Measurements from ENCODE around the gene FAM222B.
"Not testable (repeated sequence)": the region's sequence is repeated elsewhere in the genome, so short reads cannot be mapped to it uniquely, and the experiment has no call there.

The FAM222B gene

DNA sequence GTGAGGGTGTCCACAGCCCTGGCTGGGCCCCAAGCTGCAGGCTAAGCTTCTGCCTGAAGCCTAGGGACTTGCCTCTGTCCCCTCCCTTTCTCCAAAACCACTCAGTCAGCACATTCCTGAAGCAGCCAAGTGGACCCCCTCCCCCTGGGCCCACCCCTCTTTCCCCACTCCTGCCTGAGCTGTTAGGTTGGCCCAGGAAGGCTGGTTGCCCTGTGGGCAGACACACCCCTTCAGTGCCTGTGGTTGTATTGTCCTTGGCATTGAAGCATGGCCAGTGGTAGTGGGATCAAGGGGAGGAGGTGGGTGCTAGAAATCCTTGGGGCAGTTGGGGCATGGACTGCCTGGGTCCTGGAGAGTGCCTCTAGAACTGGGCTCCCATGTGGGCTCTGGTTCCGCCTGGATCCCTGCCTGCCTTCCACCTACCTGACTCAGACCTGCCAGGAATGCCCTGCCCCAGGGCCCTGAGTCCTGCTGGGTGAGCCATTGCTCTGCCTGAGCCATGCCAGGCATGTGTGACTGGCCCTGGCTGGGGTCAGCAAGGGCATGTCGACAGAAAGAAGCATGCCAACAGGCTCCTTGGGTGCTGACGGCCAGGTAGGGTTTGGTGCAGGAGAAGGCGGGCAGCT is 96.7 kb downstream of the FAM222B start:
- DNase-seq (ENCODE audit: low read depth): no peak

- no peak for DNase-seq (ENCODE audit: low read depth)
Observed at GRCh38 chr17:28744972-28745785, 97.4 kb downstream of the FAM222B start.

GRCh38 chr17:28744104-28744971 is 98.3 kb downstream of the FAM222B start:
- DNase-seq (ENCODE audit: low read depth): peak; percentile 49

DNA sequence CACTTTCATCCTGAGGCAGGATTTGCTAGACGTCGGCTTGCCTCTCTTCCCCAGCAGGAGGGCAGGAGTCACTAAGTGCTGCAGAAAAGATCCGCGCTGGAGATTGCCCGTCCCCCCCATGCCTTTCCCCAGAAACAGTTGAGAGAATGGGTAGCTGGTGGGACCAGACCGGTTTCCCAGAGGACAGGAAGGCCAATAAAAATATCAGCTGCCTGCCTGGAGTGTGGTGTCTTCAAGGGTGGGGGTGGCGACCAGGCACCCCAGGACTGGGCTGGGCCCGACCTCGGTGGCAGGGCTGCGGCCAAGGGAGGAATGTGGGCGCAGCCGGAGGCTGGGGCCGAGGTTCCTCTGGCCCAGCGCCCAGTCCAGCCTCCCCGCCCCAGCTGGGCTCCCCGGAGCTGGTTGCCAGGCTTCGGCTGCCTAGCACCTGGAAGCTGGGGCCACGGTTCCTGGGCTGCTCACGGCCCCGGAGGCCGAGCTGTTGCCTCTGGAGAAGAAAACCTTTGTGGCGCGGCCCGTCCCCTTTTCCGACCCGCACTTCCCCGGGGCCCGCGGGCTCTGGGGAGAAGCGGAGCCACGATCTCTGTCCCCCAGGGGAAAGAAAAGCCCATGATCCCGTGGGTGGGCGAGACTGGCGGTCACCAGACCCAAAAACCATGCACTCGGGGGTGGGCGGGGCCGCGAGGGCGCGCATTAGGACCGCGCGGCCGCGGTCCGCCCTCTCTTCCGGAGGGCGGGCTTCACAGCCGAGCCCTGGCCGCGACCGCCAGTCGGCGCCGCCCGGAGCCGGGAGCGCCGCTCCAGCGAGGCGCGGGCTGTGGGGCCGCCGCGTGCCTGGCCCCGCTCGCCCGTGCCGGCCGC is 99.1 kb downstream of the FAM222B start, which contains the start of gene TRAF4:
Gene TRAF4, plus strand, starts transcription at position 769 of the 861 bp plus-strand sequence. CDS start 102 bp downstream, outside the sequence.
- peak; percentile 57 for DNase-seq (ENCODE audit: low read depth)

DNA sequence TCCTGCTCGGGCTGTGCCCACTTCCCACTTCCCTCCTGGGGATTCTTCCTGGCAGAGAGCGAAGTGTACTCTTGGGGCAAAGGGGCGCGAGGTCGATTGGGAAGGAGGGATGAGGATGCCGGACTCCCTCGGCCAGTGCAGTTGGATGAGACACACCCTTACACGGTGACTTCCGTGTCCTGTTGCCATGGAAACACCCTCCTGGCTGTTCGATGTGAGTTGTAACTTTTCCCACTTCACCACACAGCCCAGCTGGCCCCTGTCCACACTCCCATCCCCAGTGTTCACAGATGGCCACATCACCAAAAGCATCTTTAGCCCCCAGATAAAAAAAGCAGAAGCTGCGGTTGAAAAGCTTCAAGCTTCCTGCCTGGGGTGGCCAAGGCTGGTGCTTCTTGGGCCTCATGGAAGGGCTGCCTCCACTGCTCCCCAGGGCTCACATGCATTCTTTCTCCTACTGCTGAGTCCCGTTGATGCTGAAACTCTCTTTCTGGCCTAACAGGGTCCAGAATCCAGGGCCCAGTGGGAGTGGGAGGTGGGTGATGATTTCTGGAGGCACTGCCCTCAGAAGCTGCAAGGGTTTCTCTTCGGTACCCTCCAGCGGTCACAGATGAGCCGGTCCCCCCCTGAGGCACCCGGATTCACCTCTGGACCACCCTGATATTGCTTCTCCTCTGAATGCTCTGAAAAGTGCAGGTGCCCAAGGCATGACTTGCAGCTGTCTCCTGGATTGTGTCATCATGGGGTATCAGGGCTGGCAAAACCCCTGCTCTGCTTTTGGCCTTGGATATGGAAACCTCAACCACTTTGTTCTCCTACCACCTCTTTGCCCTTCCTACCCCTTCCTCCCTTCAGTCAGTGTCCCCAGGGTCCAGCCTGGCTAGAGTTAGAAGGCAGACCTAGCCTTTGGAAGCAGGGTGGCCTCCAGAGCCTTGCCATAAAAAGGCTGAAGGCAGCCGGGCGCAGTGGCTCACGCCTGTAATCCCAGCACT is 100.9 kb downstream of the FAM222B start:
- DNase-seq (ENCODE audit: low read depth): no peak

DNA sequence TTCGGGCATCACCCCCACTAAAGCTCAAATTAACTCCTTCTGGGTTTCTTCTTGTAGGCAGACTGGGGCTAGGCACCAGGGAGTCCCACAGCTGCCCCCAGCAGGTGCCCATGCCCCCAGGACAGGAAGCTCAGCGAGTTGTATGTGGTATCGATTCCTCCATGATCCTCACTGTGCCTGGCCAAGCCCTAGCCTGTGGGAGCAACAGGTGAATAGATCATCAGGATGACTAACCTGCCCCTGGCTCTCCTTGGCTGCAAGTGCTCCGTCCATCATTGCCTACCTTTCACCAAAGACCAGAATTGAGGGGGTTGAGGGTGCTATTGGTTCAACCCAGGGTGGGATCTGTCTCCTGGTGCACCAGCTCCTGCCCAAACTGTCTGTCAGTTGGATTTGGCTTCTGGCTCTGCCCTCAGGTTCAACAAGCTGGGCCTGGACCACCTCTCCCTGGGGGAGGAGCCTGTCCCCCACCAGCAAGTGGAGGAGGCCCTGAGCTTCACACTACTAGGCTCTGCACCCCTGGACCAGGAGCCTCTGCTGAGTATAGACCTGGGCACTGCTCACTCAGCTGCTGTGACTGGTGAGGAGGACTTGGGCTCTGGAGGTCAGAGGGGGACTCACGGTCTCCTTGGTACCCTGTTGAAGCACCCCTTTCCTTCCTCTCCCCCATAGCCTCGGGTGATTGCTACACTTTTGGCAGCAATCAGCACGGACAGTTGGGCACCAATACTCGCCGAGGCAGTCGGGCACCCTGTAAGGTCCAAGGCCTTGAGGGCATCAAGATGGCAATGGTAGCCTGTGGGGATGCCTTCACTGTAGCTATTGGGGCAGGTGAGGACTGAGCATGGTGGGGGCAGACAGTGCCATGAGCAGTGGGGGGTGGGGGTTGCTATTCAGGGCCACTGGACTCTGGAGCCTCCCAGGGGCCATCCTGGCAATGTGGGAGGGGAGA is 101.9 kb downstream of the FAM222B start:
- no peak for DNase-seq (ENCODE audit: low read depth)

DNA sequence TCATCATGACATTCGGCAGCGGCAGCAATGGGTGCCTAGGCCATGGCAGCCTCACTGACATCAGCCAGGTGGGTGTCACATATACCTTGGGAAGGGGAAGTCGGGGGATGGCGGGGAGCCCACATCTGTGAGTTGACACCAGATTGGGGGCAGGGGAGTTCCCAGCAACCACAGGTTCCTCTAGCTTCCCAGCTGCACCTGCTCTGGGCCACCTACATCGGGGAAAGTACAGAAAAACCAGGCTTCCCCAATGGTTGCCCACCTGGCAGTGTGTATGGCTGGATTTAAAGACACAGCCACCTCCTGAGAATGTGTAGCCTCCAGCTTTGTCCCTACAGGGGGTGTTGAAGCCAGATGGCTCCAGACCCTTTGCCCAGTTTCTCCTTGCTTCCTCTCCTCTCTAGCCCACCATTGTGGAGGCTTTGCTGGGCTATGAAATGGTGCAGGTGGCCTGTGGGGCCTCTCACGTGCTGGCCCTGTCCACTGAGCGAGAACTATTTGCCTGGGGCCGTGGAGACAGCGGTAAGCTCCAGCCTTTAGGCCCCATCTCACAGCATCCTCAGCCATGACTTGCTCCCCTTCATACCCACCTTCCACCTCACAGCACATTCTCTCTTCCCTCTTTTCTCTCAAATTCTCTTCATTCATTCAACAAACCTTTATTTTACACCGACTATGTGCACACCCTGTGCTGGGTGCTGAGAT is 103.8 kb downstream of the FAM222B start:
- DNase-seq (ENCODE audit: low read depth): peak; percentile 56

DNA sequence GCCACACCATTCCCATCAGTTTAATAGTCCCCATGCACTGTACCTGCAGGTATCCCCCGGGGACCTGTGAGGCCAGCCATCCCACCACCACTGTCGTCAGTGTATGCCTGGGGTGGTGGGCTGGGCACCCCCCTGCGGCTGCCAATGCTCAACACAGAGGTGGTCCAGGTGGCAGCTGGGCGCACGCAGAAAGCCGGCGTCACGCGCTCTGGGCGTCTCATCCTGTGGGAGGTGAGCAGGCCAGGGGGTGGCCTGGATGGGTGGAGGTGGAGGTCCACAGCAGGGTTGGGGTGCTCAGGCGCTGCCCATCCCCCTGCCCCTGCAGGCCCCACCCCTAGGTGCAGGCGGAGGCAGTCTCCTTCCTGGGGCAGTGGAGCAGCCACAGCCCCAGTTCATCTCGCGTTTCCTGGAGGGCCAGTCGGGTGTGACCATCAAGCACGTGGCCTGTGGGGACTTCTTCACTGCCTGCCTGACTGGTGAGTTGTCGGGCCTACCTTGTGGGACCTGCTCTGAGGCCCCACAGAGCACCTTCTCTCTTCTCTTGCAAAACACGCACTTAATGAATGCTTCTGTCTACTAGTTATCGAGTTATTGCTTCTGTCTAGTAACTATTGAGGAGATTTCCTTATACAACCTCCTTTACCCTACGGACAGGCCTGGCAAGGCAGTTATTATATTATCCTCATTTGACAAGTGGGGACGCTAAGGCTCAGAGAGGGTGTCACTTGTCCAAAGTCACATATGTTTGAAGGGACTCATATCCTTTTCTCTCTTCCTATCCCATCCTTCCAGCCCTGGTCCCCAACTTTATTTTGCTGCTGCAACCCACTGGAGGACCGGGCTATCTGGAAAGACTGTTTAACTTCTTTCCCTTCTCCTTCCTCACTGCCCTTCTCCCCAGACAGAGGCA is 104.6 kb downstream of the FAM222B start:
- DNase-seq (ENCODE audit: low read depth): no peak

DNA sequence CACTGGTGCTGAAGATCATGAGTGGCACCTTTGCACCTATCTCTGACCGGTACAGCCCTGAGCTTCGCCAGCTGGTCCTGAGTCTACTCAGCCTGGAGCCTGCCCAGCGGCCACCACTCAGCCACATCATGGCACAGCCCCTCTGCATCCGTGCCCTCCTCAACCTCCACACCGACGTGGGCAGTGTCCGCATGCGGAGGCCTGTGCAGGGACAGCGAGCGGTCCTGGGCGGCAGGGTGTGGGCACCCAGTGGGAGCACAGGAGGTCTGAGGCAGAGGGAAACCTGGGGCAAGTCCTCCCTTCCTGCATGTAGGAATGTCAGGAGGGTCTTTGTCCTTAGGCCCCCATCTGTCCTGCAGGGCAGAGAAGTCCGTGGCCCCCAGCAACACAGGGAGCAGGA is 105.3 kb downstream of the FAM222B start:
- DNase-seq (ENCODE audit: low read depth): no peak

DNA sequence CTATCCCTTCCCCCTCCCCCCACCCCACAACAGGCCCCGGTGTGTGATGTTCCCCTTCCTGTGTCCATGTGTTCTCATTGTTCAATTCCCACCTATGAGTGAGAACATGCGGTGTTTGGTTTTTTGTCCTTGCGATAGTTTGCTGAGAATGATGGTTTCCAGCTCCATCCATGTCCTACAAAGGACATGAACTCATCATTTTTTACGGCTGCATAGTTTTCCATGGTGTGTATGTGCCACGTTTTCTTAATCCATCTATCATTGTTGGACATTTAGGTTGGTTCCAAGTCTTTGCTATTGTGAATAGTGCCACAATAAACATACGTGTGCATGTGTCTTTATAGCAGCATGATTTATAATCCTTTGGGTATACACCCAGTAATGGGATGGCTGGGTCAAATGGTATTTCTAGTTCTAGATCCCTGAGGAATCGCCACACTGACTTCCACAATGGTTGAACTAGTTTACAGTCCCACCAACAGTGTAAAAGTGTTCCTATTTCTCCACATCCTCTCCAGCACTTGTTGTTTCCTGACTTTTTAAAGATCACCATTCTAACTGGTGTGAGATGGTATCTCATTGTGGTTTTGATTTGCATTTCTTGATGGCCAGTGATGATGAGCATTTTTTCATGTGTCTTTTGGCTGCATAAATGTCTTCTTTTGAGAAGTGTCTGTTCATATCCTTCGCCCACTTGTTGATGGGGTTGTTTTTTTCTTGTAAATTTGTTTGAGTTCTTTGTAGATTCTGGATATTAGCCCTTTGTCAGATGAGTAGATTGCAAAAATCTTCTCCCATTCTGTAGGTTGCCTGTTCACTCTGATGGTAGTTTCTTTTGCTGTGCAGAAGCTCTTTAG is 106.4 kb downstream of the FAM222B start:
- DNase-seq (ENCODE audit: low read depth): not testable (repeated sequence)

GRCh38 chr17:28735242-28735722 is 107.3 kb downstream of the FAM222B start:
- DNase-seq (ENCODE audit: low read depth): no peak

DNA sequence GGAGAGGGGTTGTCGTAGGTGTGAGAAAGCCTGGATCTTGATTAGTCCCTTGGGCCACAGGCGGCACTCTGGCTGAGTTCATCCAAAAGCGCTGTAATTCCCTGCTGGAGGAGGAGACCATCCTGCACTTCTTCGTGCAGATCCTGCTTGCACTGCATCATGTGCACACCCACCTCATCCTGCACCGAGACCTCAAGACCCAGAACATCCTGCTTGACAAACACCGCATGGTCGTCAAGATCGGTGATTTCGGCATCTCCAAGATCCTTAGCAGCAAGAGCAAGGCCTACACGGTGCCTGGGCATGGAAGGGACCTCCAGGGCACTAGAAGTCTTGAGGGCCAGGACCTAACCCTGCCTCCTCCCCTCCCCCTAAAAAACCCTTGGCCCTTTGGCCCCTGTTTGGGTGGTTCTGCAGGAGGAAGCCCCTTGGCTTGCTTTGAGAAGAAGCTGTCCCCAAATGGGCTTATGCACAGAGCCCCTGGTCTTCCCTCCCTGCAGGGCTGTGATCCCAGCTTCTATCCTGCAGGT is 107.8 kb downstream of the FAM222B start:
- no peak for DNase-seq (ENCODE audit: low read depth)

DNA sequence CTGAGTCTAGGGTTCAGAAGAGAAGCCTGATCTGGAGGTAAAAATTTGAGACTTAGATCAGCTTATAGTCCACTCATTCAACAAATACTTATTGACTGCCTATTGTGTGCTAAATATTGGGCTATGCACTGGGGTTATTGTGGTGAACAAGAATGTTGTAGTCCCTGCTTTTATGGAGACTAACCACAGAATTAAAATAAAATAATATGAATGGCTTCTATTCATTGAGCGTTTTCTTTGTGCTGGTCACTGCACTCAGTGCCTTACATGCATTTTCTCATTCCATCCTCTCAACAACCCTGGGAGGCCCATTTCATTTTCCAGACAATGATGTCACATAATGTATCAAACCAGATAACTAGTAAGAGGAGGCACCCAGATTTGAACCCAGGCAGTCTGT is 109.2 kb downstream of the FAM222B start:
- DNase-seq (ENCODE audit: low read depth): no peak

- no peak for DNase-seq (ENCODE audit: low read depth)
Observed at GRCh38 chr17:28729950-28730330, 112.7 kb downstream of the FAM222B start.

DNA sequence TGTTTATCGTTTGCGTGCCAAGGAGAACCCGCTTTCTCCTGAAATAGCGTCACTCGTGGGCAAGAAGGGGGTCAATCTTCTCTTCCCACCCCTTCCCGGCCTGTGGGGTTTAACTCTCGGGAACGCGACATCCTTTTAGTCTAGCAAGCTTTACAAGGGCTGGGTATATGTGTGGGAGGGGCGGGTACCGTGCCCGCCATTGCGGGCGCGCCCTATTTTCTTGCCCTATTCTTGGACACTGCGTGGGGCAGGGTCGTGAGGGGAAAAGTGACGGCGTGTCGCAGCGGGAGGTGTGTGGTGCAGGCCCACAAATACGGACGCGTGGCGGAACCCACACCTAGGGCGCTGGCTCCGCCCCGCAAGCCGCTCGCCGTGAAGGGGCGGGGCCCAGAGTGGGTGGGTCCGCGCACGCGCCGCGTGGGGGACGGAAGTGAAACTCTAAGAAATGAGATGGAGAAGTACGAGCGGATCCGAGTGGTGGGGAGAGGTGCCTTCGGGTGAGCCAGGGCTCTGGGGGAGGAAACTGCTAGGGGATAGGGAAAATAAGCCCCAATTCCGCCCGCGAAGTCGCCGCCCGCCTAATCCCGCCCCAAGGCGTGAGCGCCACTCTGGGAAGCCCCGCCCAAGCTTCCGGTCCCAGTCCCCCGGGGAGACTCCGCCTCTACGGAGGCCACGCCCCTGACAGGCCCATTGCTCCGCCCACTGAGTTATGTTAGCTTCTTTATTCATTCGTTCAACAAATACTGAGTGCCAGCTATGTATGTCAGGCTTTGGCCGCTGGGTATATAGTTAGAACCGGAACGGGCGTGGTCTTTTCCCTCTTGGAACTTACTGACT is 114.0 kb downstream of the FAM222B start, which contains the start of gene NEK8:
Gene NEK8, plus strand, starts transcription at position 425 of the 837 bp plus-strand sequence. Its CDS starts 26 bp downstream, at position 451.
- DNase-seq (ENCODE audit: low read depth): peak; percentile 90
